Tibial artery (tissue), 4 donors: ENCODE results near the gene CSF1.
"Not testable (repeated sequence)": the region's sequence is repeated elsewhere in the genome, so short reads cannot be mapped to it uniquely, and the experiment has no call there.

Experiments
- DNase-seq, 2 donors: peaks; one replicate each; pipeline ENCODE4 v3.0.0-alpha.2; 2019
- H3K27ac ChIP-seq, 2 donors: fragments of 200-600 bp; sonication (generic) in 1 of 2; 1 replicate in 1 of 2; 2 replicates in 1 of 2; pipeline ENCODE4 v1.5.1; 2018 to 2019; ENCODE audit warnings: mild to moderate bottlenecking in 1 of 2
- H3K27me3 ChIP-seq, 2 donors: fragments of 200-600 bp; sonication (generic) in 1 of 2; one replicate each; pipeline versions ENCODE4 v1.5.1 to v1.6.0; 2016 to 2019
- H3K36me3 ChIP-seq, 3 donors: fragments of 200-600 bp; sonication (generic) in 2 of 3; one replicate each; pipeline ENCODE4 v1.5.1; 2016 to 2019; ENCODE audit warnings: mild to moderate bottlenecking in 2 of 3
- H3K4me1 ChIP-seq, 4 donors: fragments of 200-600 bp; sonication (generic) in 2 of 4; 1 replicate in 3 of 4; 2 replicates in 1 of 4; pipeline ENCODE4 v1.5.1; 2016 to 2019
- H3K4me3 ChIP-seq, 2 donors: fragments of 200-600 bp; sonication (generic) in 1 of 2; 1 replicate in 1 of 2; 2 replicates in 1 of 2; pipeline ENCODE4 v1.5.1; 2018 to 2019; ENCODE audit warnings: mild to moderate bottlenecking in 2 of 2
- H3K9me3 ChIP-seq, 3 donors: fragments of 200-600 bp; sonication (generic) in 1 of 3; one replicate each; pipeline ENCODE4 v1.5.1; 2016 to 2019
- CTCF ChIP-seq, 2 experiments: fragments of 200-600 bp in 1 of 2; fragments of 450-650 bp in 1 of 2; IDR thresholded peaks; one replicate each; pipeline ENCODE4 v1.5.1; 2017 to 2019; ENCODE audit warnings: antibody characterized with exemption in 2 of 2, mild to moderate bottlenecking in 1 of 2, moderate library complexity in 1 of 2
- intact Hi-C: fragments of 100-400 bp; cut with DNase I; formaldehyde crosslinking; loops from one replicate; pipeline ENCODE4 v1.15.0; 2023; ENCODE audit warnings: low total_unique reads

The CSF1 gene

DNA sequence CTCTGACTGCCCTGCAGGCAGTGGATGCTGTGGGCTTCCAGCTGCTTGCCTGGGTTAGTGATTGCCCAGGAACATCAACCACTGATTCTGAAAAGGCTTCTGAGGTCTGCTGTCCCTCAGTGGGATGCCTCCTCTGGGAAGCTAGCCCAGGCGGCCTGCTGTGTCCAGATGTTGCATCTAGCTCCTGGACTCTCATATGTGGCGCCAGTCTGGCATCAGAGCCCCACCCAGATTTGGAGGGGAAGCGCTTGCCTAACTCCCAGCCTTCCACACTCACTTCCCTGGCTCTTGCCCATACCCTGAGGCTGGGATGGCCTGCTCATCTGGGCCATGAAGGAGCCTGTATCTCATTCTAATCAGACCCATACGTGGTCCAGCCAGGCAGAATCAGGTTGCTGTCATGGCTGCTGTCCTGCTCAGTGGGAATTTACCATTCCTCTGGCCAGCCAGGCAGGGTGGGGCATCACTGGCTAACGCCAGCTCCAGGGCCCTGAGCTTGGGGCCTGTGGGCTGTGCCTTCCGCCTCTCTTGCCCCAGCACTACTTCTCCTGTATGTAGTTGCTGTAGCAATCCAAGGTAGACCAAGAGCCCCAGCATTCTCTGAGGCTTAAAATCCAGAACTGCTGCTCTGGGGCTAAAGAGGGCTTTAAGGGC lies 4.1 kb downstream of the CSF1 start:
- intact Hi-C loops, result loop anchor here (10.0 kb wide), 1 partner anchor 120 kb away; no protein-coding TSS in a partner anchor
- H3K36me3 ChIP-seq, result peaks cover 18 to 45% (median 43%) of the 10 kb centered on the region in 3 donors

DNA sequence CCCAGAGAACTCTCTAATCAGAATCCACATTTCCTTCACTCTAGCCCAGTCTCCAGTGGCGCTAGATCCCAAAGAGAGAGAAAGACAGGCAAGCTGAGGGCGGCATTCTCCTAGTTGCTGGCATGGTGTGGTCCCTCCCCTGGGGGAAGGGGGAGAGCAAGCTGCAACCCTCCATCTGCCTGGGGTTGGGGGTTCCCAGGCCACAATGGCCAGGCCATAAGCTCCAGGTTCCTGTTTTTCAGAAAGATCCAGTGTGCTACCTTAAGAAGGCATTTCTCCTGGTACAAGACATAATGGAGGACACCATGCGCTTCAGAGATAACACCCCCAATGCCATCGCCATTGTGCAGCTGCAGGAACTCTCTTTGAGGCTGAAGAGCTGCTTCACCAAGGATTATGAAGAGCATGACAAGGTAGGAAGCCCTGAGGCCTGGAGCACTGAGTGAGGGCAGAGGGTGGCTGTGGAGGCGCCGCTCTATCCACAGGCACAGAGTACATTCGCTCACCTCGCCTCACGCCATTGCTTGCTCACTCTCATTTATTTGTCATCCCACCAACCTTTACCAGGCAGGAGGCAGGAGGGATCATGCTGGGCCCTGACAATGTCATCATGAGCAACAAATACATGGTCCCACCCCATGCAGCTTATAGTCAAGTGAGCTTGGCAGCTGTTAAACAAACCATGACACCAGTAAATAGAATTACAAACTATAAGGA lies 6.6 kb downstream of the CSF1 start:
- H3K9me3 ChIP-seq, result no peaks in the 10 kb centered on the region
- no peak overlapping the region for H3K27ac ChIP-seq
- no peaks in the 10 kb centered on the region for H3K27me3 ChIP-seq
- intact Hi-C loops, result loop anchor here (10.0 kb wide), 1 partner anchor 122 kb away; no protein-coding TSS in a partner anchor
- H3K36me3 ChIP-seq, result peaks cover 32 to 70% (median 67%) of the 10 kb centered on the region in 3 donors
- TF ChIP-seq CTCF (IDR thresholded peaks at IDR 0.05), result no peak
- H3K4me1 ChIP-seq, result peaks cover 0 to 34% (median 24%) of the 10 kb centered on the region in 4 donors
- DNase-seq, result peak in 1 of 2 donors; percentile 45
- no peak overlapping the region for H3K4me3 ChIP-seq

More for the DNA sequence above, 4.1 kb downstream of the CSF1 start:
- no peak overlapping the region for H3K4me3 ChIP-seq
- no peak for TF ChIP-seq CTCF (IDR thresholded peaks at IDR 0.05)
- H3K4me1 ChIP-seq, result peaks cover 0 to 46% (median 37%) of the 10 kb centered on the region in 4 donors
- DNase-seq, result peak; percentile 71 to 72
- no peaks in the 10 kb centered on the region for H3K9me3 ChIP-seq
- H3K27ac ChIP-seq, result peak overlapping the region; percentile 9 to 27
- no peaks in the 10 kb centered on the region for H3K27me3 ChIP-seq

DNA sequence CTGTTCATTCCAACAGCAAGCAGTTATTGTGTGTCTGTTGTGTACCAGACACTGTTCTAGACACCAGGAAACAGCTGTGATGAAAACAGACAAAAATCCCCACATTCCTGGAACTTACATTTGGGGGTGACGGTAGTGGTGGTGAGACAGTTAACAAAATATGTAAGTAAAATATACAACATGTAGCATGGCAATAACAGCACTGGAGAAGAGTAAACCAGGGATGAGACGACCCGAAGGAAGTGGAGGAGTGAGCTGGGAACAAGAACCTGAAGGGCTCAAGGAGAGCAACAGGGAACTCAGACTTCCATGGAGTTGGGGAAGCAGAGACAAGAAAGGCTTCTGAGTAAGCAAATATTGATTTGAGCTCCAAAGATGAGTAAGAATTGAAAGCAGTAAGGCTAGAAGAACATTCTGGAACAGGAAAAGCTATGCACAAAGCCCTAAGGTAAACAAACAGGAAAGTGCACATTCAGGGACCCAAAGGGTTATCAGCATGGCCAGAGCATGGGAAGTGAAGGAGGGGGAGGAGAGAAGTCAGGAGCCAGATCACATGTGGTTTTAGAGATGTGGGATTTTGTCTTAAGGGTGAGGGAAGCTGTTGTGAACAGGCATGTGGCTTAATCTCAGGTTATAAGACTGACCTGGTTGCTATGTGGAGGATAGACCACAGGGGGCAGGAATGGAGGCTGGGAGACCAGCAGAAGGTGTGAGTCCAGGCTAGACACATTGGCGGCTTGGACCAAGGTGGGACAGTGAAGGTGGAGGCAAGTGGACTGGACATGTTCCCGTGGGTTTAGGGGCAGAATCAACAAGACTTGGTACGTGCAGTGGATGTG lies 7.3 kb downstream of the CSF1 start:
- DNase-seq, result no peak
- intact Hi-C loops, result loop anchor here (10.0 kb wide), 1 partner anchor 123 kb away; no protein-coding TSS in a partner anchor
- Histone ChIP-seq H3K27ac (no peak overlapping the region), H3K27me3 (no peaks in the 10 kb centered on the region), H3K36me3 (peaks cover 34 to 78% (median 75%) of the 10 kb centered on the region in 3 donors), H3K9me3 (no peaks in the 10 kb centered on the region), H3K4me3 (no peak overlapping the region), H3K4me1 (peaks cover 0 to 26% (median 16%) of the 10 kb centered on the region in 4 donors)
- TF ChIP-seq CTCF (IDR thresholded peaks at IDR 0.05), result no peak

DNA sequence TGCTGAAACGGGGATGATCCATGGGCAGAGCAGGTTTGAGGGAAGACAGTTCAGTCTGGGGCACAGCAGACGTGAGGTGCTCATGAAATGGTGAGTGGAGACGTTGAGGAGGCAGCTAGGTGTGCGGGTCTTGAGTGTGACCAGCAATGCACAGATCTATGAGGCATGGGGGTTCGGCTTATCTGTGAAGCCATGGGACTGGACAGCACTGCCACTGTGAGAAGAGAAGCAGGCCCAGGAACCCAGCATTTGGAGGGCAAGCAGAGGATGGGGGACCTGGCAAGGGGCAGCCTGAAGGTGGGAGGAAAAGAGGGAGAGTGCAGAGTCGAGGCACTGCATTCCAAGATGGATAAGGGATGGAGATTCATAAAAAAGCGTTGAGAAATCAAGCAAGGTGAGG lies 8.0 kb downstream of the CSF1 start:
- intact Hi-C loops, result loop anchor here (10.0 kb wide), 1 partner anchor 124 kb away; no protein-coding TSS in a partner anchor
- Histone ChIP-seq H3K9me3 (no peaks in the 10 kb centered on the region), H3K27me3 (no peaks in the 10 kb centered on the region), H3K27ac (no peak overlapping the region), H3K4me3 (no peak overlapping the region), H3K36me3 (peaks cover 41 to 85% (median 82%) of the 10 kb centered on the region in 3 donors), H3K4me1 (peaks cover 0 to 21% (median 9%) of the 10 kb centered on the region in 4 donors)
- no peak for TF ChIP-seq CTCF (IDR thresholded peaks at IDR 0.05)
- no peak for DNase-seq

GRCh38 chr1:109919303-109919702 lies 8.7 kb downstream of the CSF1 start:
- Histone ChIP-seq H3K9me3 (no peaks in the 10 kb centered on the region), H3K27me3 (no peaks in the 10 kb centered on the region), H3K27ac (no peak overlapping the region), H3K4me3 (no peak overlapping the region), H3K36me3 (peaks cover 47 to 91% (median 88%) of the 10 kb centered on the region in 3 donors), H3K4me1 (peaks cover 0 to 15% (median 4%) of the 10 kb centered on the region in 4 donors)
- no peak for DNase-seq
- no peak for TF ChIP-seq CTCF (IDR thresholded peaks at IDR 0.05)
- intact Hi-C loops, result loop anchor here (10.0 kb wide), 1 partner anchor 125 kb away; no protein-coding TSS in a partner anchor

DNA sequence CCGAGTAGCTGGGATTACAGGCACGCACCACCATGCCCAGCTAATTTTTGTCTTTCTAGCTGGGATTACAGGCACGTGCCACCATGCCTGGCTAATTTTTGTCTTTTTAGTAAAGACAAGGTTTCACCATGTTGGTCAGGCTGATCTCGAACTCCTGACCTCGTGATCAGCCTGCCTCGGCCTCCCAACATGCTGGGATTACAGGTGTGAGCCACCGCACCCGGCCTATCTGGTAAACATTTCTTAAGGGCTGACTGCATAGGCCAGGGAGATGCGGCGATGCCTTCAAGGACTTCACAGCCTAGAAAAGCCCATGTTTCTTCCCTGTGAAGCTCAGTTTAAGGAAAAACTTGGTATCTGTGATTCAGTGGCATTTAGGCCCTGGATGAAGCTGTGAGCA lies 9.7 kb downstream of the CSF1 start:
- H3K27me3 ChIP-seq, H3K27ac ChIP-seq, H3K4me3 ChIP-seq, DNase-seq, H3K9me3 ChIP-seq: not testable (repeated sequence)
- Histone ChIP-seq H3K36me3 (peaks cover 57 to 100% (median 99%) of the 10 kb centered on the region in 3 donors), H3K4me1 (peaks cover 0 to 10% (median 0%) of the 10 kb centered on the region in 4 donors)
- intact Hi-C loops, result loop anchor here (10.0 kb wide), 1 partner anchor 266 kb away; the partner anchor contains the start of gene GSTM4
